Measurements from ENCODE around the gene LGALSL.
A peak's percentile ranks its signal among the peaks of the same experiment; 100 is the strongest.
"Not testable (repeated sequence)": the region's sequence is repeated elsewhere in the genome, so short reads cannot be mapped to it uniquely, and the experiment has no call there.

LGALSL gene

DNA sequence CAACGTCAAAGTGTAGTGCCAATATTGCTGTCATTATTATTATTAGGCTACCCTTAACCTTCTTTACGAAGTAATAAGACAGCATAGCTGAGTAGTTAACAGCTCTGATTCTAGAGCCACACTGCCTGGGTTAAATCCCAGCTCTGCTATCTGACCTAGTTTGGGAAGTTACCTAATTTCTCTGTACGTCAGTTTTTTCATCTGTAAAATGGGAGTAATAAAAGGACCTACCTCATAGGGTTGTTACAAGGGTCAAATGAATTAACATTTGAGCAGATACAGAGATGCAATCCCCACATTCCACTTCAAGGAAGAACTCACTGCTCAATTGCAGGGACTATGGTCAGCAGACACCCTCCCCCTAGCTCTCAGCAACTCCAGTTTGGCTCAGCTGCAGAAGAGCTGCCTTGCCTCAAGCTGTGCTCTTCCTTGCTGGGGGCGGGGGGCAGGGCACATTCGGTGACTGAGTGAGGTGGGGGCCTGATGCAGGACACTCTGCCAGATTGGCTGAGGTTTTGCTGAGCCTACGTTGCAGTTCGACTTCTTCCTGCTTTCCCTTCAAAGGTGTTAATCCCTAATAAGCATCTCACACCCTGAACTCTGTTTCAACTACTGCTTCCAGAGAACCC lies 11.0 kb upstream of the LGALSL start:
- no peak for DNase-seq (ENCODE audit: low spot score)

DNA sequence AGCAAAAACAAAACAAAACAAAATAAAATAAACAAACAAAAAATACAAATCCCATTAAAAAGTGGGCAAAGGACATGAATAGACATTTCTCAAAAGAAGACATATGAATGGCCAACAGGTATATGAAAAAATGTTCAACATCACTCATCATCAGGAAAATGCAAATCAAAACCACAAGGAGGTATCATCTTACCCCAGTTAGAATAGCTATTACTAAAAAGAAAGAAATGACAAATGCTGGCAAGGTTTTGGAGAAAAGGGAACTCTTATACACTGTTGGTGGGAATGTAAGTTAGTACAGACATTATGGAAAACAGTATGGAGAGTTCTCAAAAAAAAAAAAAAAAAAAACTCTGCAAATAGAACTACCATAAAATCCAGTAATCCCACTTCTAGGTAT lies 8.0 kb upstream of the LGALSL start:
- not testable (repeated sequence) for DNase-seq (ENCODE audit: low spot score)

DNA sequence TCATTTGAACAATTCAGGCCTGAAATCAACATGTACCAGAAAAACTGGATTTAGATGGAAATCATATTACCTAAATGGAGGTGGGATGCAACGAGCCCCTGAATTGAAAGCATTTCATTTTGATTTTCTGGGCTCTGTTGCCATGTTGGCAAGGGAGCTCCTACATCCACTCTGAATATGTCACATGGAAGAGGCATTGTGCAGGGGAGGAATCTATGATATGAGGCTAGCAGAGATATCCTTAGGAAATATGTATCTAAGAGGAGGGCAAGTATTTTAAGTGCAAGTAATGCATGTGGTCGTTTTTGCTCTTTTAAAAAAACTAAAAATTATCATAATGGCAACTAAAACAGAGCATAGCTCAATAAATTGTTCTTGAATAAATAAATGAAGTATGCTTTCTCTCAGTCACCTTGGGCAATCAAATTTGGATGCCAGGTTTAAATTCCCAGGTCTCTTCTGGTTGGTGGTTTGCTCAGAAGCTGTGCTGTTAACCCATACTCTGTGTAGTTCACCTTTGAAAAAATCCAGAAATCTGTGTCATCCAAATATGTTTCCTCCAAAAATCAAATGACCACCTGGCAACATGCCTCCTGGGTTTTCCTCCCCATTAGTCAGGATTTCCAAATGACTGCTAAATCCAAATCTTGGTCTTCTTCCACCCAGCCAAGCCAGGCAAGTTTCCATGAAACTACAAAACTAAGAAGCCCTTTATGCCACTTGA lies 6.5 kb upstream of the LGALSL start:
- DNase-seq (ENCODE audit: low spot score) = no peak

DNA sequence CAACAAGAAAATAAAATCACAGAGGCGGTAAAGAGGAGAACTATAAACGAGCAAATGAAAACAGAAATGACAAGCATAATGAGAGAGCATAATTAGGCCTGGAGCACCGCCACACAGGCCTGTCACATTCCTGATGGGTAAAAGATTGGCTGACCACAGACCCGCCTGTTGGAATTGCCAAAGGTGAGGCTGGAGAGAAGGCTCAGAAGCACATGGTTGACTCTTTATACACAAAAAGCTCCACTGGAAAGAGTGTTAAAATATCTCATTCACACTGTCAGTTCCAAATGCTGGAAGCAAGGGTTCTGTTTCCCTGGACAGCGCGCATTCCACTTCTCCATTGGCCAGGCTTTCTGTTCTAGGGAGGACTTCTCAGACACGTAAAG lies 5.9 kb upstream of the LGALSL start:
- no peak for DNase-seq (ENCODE audit: low spot score)

DNA sequence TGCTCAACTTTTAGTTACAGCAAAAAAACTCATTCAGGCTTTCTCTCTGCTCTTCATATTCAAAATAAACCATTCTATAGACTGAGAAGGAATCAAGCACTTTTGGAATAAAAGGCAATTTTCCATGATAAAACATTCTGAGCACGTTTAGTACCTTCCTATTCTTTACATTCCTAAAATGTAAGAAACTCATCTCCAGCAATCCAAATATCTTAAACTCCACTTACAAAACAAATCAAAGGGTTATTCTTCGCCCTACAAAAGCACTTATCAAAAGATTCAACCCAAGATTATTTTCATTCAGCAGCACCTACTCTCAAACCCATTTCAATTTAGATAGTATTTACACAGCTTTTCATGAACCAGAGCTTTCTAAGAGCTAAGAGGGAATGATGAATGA lies 2.9 kb upstream of the LGALSL start:
- DNase-seq (ENCODE audit: low spot score) = no peak

DNA sequence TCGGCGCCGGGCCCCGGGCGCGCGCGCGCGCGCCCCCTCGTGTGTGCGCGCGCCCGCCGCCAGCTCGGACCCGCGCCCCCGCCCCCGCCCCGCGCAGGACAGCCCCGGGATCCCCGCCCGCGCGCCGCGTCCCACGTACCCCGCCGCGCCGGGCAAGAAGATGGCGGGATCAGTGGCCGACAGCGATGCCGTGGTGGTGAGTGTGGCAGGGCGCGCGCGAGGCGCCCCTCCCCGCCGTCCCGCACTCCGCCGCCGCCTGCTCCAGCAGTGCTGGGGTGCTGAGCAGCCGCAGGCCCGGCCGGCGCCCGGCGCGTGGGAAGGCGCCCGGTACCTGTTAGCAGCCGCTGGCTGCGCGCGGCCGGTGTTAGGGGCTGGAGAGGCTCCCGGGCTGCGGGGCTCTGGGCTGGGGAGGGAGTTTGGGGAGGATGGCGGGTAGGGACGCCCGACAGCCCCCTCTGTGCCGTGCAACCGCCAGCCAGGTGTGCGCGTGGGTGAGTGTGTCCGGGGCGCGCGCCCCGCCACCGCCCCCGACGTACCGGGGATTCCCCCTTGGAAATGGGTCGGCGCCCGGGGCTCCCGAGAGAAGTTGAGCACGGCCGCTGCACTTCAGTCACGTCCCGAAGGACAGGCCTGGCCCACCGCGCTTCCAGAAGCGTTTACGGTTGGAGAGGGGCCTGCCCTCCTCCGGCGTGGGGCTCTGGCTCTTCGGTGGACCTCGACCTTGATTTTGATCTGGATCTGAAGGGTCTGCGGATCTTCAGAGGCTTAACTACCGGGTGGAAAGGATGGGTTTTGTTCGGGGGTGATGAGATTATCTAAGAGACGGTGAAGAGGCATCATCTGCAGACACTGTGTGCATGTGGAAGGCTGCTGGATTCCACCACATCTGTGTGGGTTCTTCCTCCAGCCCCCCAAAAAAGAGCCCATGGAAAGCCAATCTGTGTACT lies 697 bp downstream of the LGALSL start:
- DNase-seq (ENCODE audit: low spot score) = peak; percentile 48

DNA sequence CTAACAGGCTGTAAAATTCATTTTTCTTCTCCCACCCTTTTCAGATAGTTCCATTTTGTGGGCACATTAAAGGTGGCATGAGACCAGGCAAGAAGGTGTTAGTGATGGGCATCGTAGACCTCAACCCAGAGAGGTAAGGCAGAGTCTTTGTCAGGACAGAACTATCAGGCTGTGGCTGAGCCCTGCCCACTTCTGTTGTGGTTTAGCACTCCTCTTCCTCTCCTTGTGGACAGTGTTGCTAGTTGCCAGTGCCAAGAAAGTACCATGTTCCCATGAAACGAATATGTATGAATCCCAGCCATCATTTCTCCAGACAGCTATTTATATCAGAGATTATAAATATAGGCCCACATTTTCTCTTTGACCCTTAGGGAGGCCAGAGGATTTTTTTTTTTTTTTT lies 1.6 kb downstream of the LGALSL start:
- peak; percentile 35 for DNase-seq (ENCODE audit: low spot score)

DNA sequence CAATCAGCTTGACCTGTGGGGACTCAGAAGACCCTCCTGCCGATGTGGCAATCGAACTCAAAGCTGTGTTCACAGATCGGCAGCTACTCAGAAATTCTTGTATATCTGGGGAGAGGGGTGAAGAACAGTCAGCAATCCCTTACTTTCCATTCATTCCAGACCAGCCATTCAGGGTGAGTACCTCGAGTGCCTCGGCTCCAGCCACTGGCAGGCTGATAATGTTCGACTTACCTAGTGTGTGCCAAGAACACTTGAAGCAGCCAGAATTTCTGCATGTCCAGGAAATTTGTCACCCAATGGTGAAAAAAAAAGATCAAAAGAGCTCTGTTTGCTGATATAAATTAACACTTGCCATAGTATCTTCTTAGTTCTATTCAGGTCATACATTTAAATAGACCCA lies 2.3 kb downstream of the LGALSL start:
- DNase-seq (ENCODE audit: low spot score) = no peak

DNA sequence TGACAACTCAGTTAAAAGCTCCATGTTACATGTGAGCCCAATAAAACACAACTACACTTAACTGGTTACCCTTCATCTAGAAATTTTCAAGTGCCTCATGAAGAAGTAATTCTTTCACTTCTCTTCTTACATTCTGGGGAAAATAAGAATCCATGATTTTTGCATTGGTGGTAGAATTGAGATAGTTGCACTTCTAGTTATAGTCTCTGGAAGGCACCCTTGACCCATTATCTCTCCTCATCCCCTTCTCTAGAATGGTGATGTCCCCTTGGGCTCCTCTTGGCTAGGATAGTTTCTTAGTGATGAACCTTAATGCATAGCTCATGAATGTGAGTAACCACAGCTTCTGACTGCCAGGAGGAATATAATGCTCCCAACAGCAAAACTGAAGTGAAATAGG lies 3.6 kb downstream of the LGALSL start:
- DNase-seq (ENCODE audit: low spot score) = no peak

DNA sequence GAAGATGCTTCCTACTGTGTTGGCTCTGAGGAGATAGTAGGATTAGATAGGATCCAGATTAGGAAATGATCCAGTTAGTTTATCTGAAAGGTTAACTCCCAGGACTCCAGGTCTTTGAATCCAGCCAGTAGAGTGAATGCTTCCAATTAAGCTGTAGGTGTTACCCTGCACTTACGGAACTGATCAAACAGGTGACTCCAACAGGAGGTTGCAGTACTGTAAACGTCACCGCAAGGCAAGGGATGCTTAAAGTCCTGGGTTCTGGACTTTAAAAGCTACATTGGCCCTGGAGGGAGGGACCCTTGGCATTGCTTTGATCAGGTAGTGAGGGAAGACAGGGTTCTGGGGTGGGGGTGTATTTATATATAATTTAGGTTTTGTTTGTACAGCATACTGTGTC lies 5.6 kb downstream of the LGALSL start:
- no peak for DNase-seq (ENCODE audit: low spot score)

DNA sequence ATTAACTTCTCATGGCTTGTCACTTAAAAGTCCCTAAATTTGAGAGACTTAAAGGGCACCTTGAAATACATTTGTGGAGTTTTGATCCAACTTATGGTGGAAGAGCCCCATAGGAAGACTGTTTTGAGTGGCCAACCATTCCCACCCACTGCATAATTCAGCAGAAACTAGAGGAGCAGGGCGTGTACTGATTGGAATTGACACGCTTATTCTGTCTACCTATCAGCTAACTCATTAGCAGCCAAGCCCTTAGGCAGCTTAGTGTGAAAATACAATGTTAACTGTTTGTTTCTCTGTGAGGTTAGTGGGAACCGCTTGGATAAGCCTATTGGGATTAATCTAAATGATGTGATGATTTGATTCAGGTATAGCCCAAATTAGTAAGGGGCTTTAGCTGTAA lies 6.4 kb downstream of the LGALSL start:
- DNase-seq (ENCODE audit: low spot score) = no peak

DNA sequence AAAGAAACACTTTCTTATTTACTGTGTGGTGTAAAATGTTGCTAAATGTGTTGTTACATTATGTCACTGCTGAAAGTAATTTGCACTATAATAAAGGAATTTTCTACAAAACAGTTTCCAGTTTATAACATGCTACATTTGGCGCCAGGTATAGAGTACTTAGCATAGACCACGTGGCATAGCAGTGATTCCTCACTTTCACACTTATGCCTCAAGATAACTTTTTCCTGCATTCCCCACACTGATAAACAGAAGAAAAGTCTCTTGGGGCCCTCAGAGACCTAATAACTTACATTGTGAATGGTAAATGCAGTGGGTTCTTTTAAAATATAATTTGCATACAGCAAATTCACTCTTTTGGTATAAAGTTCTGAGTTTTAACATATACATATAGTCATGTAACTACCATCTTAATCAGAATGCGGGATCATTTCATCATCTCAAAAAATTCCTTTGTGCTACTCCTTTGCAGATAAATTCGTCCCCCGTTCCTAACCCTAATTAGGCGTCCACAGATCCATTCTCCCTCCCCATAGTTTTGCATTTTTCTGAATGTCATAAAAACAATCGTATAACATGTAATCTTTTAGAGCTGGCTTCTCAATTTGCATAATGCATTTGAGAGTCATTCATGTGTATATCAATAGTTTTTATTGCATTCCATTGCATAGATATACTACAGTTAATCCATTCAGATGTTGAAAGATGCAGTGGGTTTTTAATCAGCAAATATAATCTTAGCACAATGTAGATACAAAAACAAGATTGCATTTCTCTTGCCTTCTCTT lies 7.5 kb downstream of the LGALSL start:
- DNase-seq (ENCODE audit: low spot score) = no peak

DNA sequence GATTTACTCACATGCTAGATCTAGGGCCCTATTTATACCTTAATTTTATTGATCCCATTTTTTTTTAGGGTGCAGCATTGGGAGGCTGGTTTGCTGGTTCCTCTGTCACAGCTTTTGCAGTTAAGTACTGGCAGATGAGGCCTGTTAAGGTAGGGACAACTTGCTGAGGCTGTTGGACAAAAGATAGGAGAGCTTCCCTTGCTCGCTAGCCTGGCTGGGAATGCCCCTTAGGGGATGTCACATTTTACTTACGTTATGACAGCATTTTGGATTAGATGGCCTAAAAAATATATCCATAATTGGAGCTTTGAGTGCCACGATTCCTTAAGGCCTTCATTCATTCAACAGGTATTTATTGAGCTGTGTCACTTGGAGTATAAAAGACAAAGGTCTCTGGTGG lies 8.2 kb downstream of the LGALSL start:
- DNase-seq (ENCODE audit: low spot score) = no peak

DNA sequence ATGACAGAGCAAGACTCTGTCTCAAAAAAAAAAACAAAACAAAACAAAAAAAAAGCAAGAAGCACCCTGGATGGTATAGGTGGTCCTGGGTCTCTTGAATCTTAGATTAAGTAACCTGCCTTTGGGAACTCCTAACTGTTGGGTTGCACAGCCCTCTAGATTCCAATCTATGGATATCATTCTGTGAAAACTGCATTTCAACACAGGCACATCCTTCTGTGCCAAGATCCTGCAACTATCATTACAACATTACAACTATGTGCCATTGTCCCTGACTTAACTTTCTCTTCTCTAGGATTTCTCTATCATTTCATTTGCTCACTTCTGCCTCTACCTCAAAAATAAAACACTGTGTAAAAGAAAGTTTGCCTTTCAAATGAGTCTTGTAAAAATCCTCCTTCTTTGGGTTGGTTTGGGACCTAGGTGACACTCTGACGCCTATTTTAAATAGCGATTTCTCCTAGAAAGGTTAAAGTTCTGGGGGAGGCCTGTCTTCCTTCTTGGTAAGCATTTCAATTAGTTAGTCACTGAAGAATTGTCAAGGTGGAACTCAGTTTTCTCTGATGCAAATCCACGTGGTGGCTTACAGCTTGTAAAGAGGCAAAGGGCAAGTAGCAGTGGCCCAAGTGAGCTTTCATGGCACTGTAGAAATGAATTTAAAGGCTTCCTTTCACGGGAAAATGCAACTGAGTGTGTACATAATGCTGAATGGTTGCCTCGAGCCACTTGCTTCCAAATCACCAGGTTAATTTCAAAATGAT lies 9.2 kb downstream of the LGALSL start:
- no peak for DNase-seq (ENCODE audit: low spot score)

DNA sequence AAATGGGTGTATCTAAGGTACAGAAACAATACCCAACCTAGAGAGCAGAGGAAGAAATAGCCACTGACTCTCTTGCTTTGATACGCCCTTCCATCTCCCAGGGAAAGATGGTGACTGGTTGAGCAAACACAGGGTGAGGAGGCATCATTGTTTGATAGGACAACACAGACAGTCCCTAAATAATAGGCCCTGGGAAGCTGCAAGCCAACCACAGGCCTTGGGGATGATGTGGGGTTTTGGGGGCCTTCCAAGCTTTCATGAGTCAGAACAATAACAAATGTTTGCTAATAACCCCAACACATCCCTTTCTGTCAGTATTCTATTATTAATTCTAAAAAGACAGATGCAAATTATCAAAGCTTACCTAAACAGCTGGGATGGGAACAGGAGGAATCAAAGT lies 9.8 kb downstream of the LGALSL start:
- no peak for DNase-seq (ENCODE audit: low spot score)

DNA sequence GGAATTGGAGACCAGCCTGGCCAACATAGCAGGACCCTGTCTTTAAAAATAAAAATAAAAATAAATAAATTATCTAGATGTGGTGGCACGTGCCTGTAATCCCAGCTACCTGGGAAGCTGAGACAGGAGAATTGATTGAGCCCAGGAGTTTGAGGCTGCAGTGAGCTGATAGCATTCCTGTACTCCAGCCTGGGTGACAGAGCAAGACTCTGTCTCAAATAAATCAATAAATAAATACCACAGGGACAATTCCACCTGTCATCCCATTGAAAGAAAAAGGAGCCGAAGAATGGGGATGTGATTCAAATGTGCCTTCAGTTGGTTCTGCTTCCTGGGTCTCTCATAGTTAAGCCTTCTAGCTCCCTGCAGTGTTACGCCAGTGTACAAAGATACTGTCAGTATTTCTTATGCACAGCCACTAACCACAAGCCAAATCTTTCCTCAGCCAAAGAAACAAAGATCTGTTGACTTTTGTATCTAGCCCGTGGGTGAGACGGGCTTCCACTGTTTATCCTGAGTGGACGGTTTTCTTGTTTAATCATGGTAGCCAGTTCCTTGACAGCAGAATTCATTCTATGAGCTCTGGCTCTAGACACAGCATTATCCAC lies 12.6 kb downstream of the LGALSL start:
- DNase-seq (ENCODE audit: low spot score) = no peak

DNA sequence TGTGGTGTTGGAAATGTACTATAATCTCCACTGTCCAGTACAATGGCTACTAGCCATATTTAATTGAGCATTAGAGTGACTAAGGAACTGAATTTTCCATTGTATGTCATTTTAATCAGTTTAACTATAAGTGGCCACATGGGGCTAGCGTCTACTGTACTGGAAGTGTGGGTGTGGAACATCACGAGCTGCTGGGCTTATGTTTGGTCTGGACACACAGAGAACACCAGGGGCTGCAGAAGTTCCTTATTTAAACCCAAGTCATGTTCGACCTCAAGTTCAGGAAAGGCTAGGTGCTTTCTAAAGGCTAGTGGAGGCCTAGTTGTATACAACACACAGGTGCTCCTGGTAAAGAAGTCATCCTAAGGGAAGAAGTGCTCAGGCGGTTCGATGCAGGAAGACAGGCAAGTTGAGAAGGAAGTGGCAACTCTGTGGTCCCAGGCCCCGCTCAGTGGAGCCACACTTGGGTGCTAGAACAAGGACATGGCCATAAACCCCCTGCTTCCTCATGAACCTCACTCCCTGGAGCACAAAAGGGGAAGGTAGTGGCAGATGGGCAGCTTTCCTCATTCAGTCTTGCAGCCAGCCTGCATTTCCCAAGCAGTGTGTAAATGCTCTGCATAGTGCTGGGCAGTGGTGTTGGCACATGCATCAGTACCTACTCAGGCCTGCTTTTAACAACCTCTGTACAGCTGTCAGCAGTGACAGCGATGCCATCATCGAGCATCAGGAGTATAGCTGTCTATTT lies 13.3 kb downstream of the LGALSL start:
- no peak for DNase-seq (ENCODE audit: low spot score)

DNA sequence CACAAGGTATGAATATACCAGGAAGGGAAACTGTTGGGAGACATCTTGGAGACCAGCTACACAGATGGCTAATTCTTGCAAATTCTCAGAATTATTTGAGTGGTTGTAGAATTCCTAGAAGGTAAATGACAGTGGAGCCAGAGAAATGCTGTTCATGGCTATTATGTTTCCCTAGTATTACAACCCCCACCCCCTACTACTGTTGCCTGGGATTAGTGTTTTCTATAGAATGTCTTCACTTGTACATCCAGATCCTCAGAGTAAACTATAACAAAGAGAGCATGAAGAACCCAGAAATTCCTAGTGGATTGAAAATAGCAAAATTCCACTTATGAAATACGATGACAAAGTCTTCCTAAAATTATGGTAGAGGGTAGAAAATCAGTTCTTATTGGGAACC lies 15.3 kb downstream of the LGALSL start:
- no peak for DNase-seq (ENCODE audit: low spot score)

DNA sequence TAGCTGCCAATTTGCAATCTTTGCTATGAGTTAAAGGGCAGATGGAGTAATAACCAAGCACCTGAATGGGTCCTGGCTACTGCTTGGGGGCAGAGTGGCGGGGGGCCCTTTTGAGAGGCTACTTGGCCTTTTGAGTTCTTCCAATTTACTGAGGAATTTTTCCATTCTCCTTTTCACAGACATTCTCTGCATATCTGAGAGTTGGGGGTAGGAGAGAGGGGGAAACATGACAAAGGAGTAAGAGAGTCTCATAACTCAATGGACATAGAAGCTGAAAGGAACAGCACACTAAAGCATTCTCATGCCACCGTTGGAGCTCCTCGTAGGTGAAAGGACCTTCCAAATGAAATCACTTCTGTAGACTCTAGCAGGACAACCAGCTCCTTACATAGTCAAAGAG lies 16.1 kb downstream of the LGALSL start:
- no peak for DNase-seq (ENCODE audit: low spot score)

DNA sequence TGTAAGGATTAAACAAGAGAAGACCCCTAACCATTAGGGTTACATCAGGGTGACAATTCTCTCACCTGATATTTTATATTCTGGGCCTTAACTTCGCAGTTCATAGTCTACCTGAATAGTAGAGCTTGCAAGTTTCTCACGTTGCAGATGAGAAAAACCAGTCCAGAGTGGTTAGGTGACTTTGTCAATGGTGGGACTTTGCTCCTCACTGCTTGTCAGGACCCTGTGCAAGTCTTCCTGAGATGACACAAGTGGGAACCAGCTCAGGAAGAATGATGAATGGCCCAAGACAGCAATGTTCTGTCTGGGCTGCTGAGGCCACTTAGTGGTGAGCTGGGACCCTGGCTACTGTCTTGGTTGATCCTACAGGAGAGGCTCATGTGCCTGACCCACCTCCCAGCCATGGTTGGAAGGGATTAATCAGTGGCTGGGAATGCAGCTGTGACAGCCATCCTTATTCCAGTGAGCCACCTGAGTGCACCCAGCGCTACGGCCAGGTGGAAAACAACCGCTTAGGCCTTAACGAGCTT lies 16.9 kb downstream of the LGALSL start:
- DNase-seq (ENCODE audit: low spot score) = no peak
